Spleen (tissue), 13 donors: ENCODE results near the gene GDF15. TPM values are rescaled to one million over a fixed set of nuclear protein-coding genes. Genes with fewer than 3 reads are reported as not detected.
A peak's percentile ranks its signal among the peaks of the same experiment; 100 is the strongest.

Experiments
- DNase-seq: peaks from one replicate; pipeline ENCODE4 v3.0.0-alpha.2; 2020
- H3K27ac ChIP-seq, 8 donors: fragments of 200-600 bp; sonication (generic) in 7 of 8; 1 replicate in 4 of 8; 2 replicates in 4 of 8; pipeline versions ENCODE4 v1.5.0 to v1.8.0; 2016 to 2021; ENCODE audit warnings: inconsistent platforms in 4 of 8, mild to moderate bottlenecking in 4 of 8, moderate library complexity in 1 of 8
- H3K27me3 ChIP-seq, 7 donors: fragments of 200-600 bp; sonication (generic) in 6 of 7; replicated peaks in 1 of 7; 1 replicate in 4 of 7; 2 replicates in 3 of 7; pipeline versions ENCODE4 v1.5.0 to v1.8.0; 2016 to 2021; ENCODE audit warnings: inconsistent platforms in 3 of 7, mild to moderate bottlenecking in 1 of 7
- H3K36me3 ChIP-seq, 6 donors: fragments of 200-600 bp; sonication (generic) in 5 of 6; 1 replicate in 4 of 6; 2 replicates in 2 of 6; pipeline versions ENCODE4 v1.5.0 to v1.8.0; 2016 to 2021; ENCODE audit warnings: inconsistent platforms in 2 of 6
- H3K4me1 ChIP-seq, 6 donors: fragments of 200-600 bp; sonication (generic) in 5 of 6; 1 replicate in 3 of 6; 2 replicates in 3 of 6; pipeline versions ENCODE4 v1.5.0 to v1.8.0; 2016 to 2021; ENCODE audit warnings: inconsistent platforms in 3 of 6
- H3K4me3 ChIP-seq, 8 donors: fragments of 200-600 bp; sonication (generic) in 7 of 8; 1 replicate in 4 of 8; 2 replicates in 4 of 8; pipeline versions ENCODE4 v1.5.0 to v1.8.0; 2016 to 2021; ENCODE audit warnings: inconsistent platforms in 4 of 8, mild to moderate bottlenecking in 4 of 8, moderate library complexity in 2 of 8
- H3K9me3 ChIP-seq, 8 donors: fragments of 200-600 bp; sonication (generic) in 7 of 8; 1 replicate in 4 of 8; 2 replicates in 4 of 8; pipeline versions ENCODE4 v1.5.0 to v1.8.0; 2016 to 2021; ENCODE audit warnings: inconsistent platforms in 4 of 8
- CTCF ChIP-seq, 11 experiments: fragments of 200-600 bp in 7 of 11; fragments of 450-650 bp in 4 of 11; sonication (generic) in 4 of 11; IDR thresholded peaks in 8 of 11; conservative IDR thresholded peaks in 3 of 11; 1 replicate in 7 of 11; 2 replicates in 4 of 11; pipeline versions ENCODE4 v1.4.0 to v1.8.0; 2016 to 2021; ENCODE audit warnings: antibody characterized with exemption in 11 of 11, inconsistent platforms in 4 of 11, mild to moderate bottlenecking in 1 of 11
- POLR2A ChIP-seq, 3 donors: fragments of 450-650 bp; IDR thresholded peaks; one replicate each; pipeline ENCODE4 v1.5.1; 2017; ENCODE audit warnings: antibody characterized with exemption in 3 of 3, mild to moderate bottlenecking in 1 of 3
- POLR2AphosphoS5 ChIP-seq, 3 donors: sonication (generic); formaldehyde crosslinking; IDR thresholded peaks; one replicate each; pipeline ENCODE4 v1.5.1; 2017; ENCODE audit warnings: antibody characterized with exemption in 3 of 3
- WGBS, 5 donors: extraction: QIAGEN DNeasy Blood & Tissue Kit in 3 of 5; methylation state at CpG; one replicate each; pipeline versions ENCODE4 v1.1.5 to v1.1.7; 2013 to 2018; 5-methylcytosine and 5-hydroxymethylcytosine counted together
- intact Hi-C: fragments of 100-400 bp; cut with DNase I; formaldehyde crosslinking; loops from one replicate; pipeline ENCODE4 v1.15.0; 2023; ENCODE audit warnings: low total_unique reads
- long read RNA-seq, 2 donors: transcript quantifications; one replicate each; lab custom pipeline, GENCODE V29; 2026
- polyA plus RNA-seq, 3 donors: library from polyadenylated mRNA; stranded (reverse); fragments of 200-250 nt; gene quantifications; one replicate each; pipeline ENCODE4 v1.2.1, GENCODE V29; 2013
- total RNA-seq, 7 donors: library from RNA; depleted of rRNA in 3 of 7; stranded (reverse); fragments of >200 nt in 3 of 7; fragmentation: NEBNext Ultra II Directional in 4 of 7; extraction: Animal tissue kit (Norgen Biotek cat#: 25700) in 4 of 7; gene quantifications; one replicate each; pipeline versions ENCODE4 v1.1.0 to v1.2.1, GENCODE V29; 2016 to 2021
- donor health status: healthy with polysubstance abuse.
- donor health status: DM: no; HTN: no; CAD: no; lungs with moderate emphysema.
- donor health status: DM: no; HTN: no; CAD: no.
- donor health status: Bipolar disorder and iron deficiency.
- donor health status: healthy.
- donor health status: DM: no; HTN: no; CAD: no.
- donor health status: DM: yes; HTN: yes; CAD: no.

GDF15 gene
- 10 to 100 TPM in 2 of 7 donors, 1 to 10 TPM in 5; 1.9 to 34.3 (median 4.3) TPM for total RNA-seq
- polyA plus RNA-seq, result 10 to 100 TPM in 1 of 3 donors, under 1 TPM in 2; 0.77 to 15.9 (median 0.96) TPM
- long read RNA-seq, donor 1, result 0 reads
- long read RNA-seq, donor 2, transcript GDF15-201 (2 exons, 1,200 nt), result major isoform, 5 of 5 reads
- long read RNA-seq, donor 2, partial matches to known transcripts, result 0 of 5 reads
- long read RNA-seq, donor 2, other reads (novel, unspliced or antisense), result 0 of 5 reads

DNA sequence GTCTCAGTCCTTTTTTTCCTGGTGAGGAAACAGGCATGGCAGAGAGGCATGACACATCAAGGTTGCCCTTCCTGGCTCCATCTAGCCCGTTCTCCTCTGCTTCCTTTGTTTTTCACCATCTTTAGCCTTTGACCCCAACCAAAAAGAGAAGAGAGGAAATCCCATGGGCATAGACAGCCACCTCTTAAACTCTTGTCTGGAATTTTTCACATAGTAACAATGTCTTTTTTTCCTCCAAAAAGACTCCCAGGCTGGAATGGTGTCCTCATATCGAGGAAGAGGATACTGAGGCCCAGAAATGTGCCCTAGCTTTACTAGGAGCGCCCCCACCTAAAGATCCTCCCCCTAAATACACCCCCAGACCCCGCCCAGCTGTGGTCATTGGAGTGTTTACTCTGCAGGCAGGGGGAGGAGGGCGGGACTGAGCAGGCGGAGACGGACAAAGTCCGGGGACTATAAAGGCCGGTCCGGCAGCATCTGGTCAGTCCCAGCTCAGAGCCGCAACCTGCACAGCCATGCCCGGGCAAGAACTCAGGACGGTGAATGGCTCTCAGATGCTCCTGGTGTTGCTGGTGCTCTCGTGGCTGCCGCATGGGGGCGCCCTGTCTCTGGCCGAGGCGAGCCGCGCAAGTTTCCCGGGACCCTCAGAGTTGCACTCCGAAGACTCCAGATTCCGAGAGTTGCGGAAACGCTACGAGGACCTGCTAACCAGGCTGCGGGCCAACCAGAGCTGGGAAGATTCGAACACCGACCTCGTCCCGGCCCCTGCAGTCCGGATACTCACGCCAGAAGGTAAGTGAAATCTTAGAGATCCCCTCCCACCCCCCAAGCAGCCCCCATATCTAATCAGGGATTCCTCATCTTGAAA is at the start of gene GDF15:
Gene GDF15 (plus strand): TSS at position 484 of the 868 bp plus-strand sequence. CDS start 32 bp downstream, at position 516.
- H3K4me3 ChIP-seq, result peak within 1 kb of the TSS in 3 of 8 donors; percentile 13 to 67 (median 44)
- peaks cover 0 to 5% (median 0%) of the 10 kb centered on the region in 8 donors for H3K9me3 ChIP-seq
- intact Hi-C loops, result no loop called here

GRCh38 chr19:18338541-18338940 is 47.4 kb upstream of the GDF15 start:
- TF ChIP-seq CTCF (IDR thresholded peaks at IDR 0.05 in 8 of 11, conservative IDR thresholded peaks at IDR 0.05 in 3 of 11) (no peak), POLR2AphosphoS5 (IDR thresholded peaks at IDR 0.05) (no peak), POLR2A (IDR thresholded peaks at IDR 0.05) (no peak)
- Histone ChIP-seq H3K4me1 (peaks cover 10 to 60% (median 25%) of the 10 kb centered on the region in 6 donors), H3K27me3 (no peaks in the 10 kb centered on the region), H3K4me3 (no peak overlapping the region), H3K27ac (peak overlapping the region in 2 of 8 donors; percentile 61 to 75), H3K36me3 (peaks cover 0 to 13% (median 2%) of the 10 kb centered on the region in 6 donors), H3K9me3 (no peaks in the 10 kb centered on the region)
- intact Hi-C loops, result no loop called here
- WGBS, 5 donors, result 82 to 90% (median 82%) methylated on average over 9 of the region's 9 CpGs
- DNase-seq, result no peak

More for the DNA sequence above, at the start of gene GDF15:
- peak; percentile 78 to 87 (median 79) for TF ChIP-seq POLR2AphosphoS5 (IDR thresholded peaks at IDR 0.05)
- TF ChIP-seq POLR2A (IDR thresholded peaks at IDR 0.05), result no peak
- peak in 9 of 11 experiments; percentile 29 to 72 (median 52) for TF ChIP-seq CTCF (IDR thresholded peaks at IDR 0.05 in 8 of 11, conservative IDR thresholded peaks at IDR 0.05 in 3 of 11)
- Histone ChIP-seq H3K27ac (peak within 1 kb of the TSS in 6 of 8 donors; percentile 9 to 83 (median 77)), H3K27me3 (peaks cover 0 to 54% (median 0%) of the 10 kb centered on the region in 7 donors), H3K36me3 (peaks cover 0 to 17% (median 4%) of the 10 kb centered on the region in 6 donors), H3K4me1 (peaks cover 22 to 81% (median 39%) of the 10 kb centered on the region in 6 donors)
- peak; percentile 76 for DNase-seq
- WGBS, 5 donors, result 35 to 50% (median 40%) methylated on average over 24 to 33 of the region's 33 CpGs

- peak overlapping the region; percentile 56 to 99 (median 86) for H3K4me3 ChIP-seq
- intact Hi-C loops, result no loop called here
- H3K4me1 ChIP-seq, result peaks cover 10 to 65% (median 25%) of the 10 kb centered on the region in 6 donors
- no peaks in the 10 kb centered on the region for H3K27me3 ChIP-seq
- WGBS, 5 donors, result 35 to 64% (median 61%) methylated on average over 6 of the region's 6 CpGs
- H3K27ac ChIP-seq, result peak overlapping the region in 6 of 8 donors; percentile 27 to 93 (median 86)
- DNase-seq, result no peak
- H3K9me3 ChIP-seq, result no peaks in the 10 kb centered on the region
- peaks cover 0 to 25% (median 3%) of the 10 kb centered on the region in 6 donors for H3K36me3 ChIP-seq
- TF ChIP-seq POLR2A (IDR thresholded peaks at IDR 0.05) (no peak), CTCF (IDR thresholded peaks at IDR 0.05 in 8 of 11, conservative IDR thresholded peaks at IDR 0.05 in 3 of 11) (no peak), POLR2AphosphoS5 (IDR thresholded peaks at IDR 0.05) (no peak)
Observed at GRCh38 chr19:18339723-18340122, 46.2 kb upstream of the GDF15 start.
